Colonic mucosa (tissue), 4 donors: ENCODE measurements around the gene ZMIZ1. TPM values are rescaled to one million over a fixed set of nuclear protein-coding genes. Genes with fewer than 3 reads are reported as not detected.
"Not testable (repeated sequence)": the region's sequence is repeated elsewhere in the genome, so short reads cannot be mapped to it uniquely, and the experiment has no call there.

Experiments
- DNase-seq: peaks from one replicate; pipeline ENCODE4 v3.0.0-alpha.2; 2020
- H3K27ac ChIP-seq: fragments of 200-600 bp; one replicate; pipeline ENCODE4 v1.8.0; 2021
- H3K27me3 ChIP-seq: fragments of 200-600 bp; one replicate; pipeline ENCODE4 v1.8.0; 2021
- H3K36me3 ChIP-seq: fragments of 200-600 bp; one replicate; pipeline ENCODE4 v1.8.0; 2021
- H3K4me1 ChIP-seq: fragments of 200-600 bp; one replicate; pipeline ENCODE4 v1.8.0; 2021; ENCODE audit warnings: mild to moderate bottlenecking
- H3K4me3 ChIP-seq: fragments of 200-600 bp; one replicate; pipeline ENCODE4 v1.8.0; 2021
- H3K9ac ChIP-seq, 2 donors: one replicate each; pipeline ENCODE4 v1.7.0; 2013; ENCODE audit warnings: control low read depth in 2 of 2, low read depth in 2 of 2, low read length in 2 of 2
- H3K9me3 ChIP-seq: fragments of 200-600 bp; one replicate; pipeline ENCODE4 v1.8.0; 2021
- CTCF ChIP-seq: fragments of 200-600 bp; IDR thresholded peaks from one replicate; pipeline ENCODE4 v1.8.0; 2022; ENCODE audit warnings: antibody characterized with exemption, mild to moderate bottlenecking
- intact Hi-C: fragments of 100-400 bp; cut with DNase I; formaldehyde crosslinking; loops from one replicate; pipeline ENCODE4 v1.14.1; 2022
- total RNA-seq, 2 donors: library from RNA; stranded (reverse); fragmentation: NEBNext Ultra II Directional in 1 of 2; extraction: Animal tissue kit (Norgen Biotek cat#: 25700) in 1 of 2; gene quantifications; one replicate each; pipeline ENCODE4 v1.2.1, GENCODE V29; 2021
- donor health status: healthy.
- donor health status: DM: no; HTN: no; CAD: no.
- donor health status: DM: no; HTN: no; CAD: no.

ZMIZ1 gene
- total RNA-seq, 2 donors from 2014 or later: 51.0 to 54.0 TPM

DNA sequence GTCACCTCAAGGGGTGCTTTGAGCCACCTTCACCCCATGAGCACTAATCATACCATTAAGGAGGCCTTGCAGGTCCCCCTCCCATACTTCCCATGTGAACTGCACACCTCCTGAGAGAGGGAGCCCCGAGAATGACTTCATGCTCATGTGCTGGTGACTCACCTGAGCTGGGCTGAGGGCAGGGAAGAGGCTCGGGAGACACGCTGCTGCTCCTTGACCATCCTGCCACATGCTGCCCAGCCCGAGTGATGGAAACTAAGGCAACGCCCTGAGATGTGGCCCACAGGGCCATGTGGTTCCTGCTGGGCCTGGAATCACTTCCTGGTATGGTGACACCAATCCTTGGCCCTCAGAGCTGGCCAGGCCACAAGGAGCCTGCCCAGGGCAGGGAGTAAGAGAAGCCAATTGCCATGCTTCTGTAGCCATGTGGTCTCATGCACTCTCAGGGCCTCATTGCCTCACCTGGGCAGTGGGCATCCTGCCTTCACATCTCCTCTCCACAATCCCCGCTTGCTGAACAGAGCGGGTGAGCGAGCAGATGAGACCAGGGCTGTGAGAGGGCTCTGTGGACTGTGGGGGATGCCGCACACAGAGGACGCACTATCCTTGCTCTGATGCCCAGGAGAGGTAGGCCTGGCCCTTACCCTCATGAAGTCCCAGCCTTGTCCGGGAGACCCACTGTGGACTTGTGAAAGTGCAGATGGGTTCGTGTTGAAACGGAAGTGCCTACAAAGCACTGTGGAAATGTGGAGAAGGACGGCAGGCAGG lies 260.2 kb downstream of the ZMIZ1 start:
- intact Hi-C loops: no loop called here
- no peaks in the 10 kb centered on the region for H3K36me3 ChIP-seq
- no peaks in the 10 kb centered on the region for H3K9me3 ChIP-seq
- TF ChIP-seq CTCF: no peak
- no peak overlapping the region for H3K27ac ChIP-seq
- DNase-seq: no peak
- H3K27me3 ChIP-seq: no peaks in the 10 kb centered on the region
- no peak overlapping the region for H3K4me3 ChIP-seq
- no peaks in the 10 kb centered on the region for H3K4me1 ChIP-seq
- H3K9ac ChIP-seq: no peak overlapping the region

GRCh38 chr10:79329529-79329928 lies 260.8 kb downstream of the ZMIZ1 start:
- no peaks in the 10 kb centered on the region for H3K27me3 ChIP-seq
- H3K4me3 ChIP-seq: no peak overlapping the region
- H3K9me3 ChIP-seq: no peaks in the 10 kb centered on the region
- TF ChIP-seq CTCF: no peak
- DNase-seq: no peak
- H3K36me3 ChIP-seq: no peaks in the 10 kb centered on the region
- intact Hi-C loops: no loop called here
- H3K4me1 ChIP-seq: no peaks in the 10 kb centered on the region
- no peak overlapping the region for H3K27ac ChIP-seq
- no peak overlapping the region for H3K9ac ChIP-seq

- H3K36me3 ChIP-seq: no peaks in the 10 kb centered on the region
- H3K27me3 ChIP-seq: no peaks in the 10 kb centered on the region
- no peaks in the 10 kb centered on the region for H3K4me1 ChIP-seq
- no peak overlapping the region for H3K9ac ChIP-seq
- no peak for DNase-seq
- no peak overlapping the region for H3K4me3 ChIP-seq
- intact Hi-C loops: no loop called here
- H3K9me3 ChIP-seq: no peaks in the 10 kb centered on the region
- TF ChIP-seq CTCF: no peak
- H3K27ac ChIP-seq: no peak overlapping the region
Measured at GRCh38 chr10:79331226-79331625, 262.5 kb downstream of the ZMIZ1 start.

DNA sequence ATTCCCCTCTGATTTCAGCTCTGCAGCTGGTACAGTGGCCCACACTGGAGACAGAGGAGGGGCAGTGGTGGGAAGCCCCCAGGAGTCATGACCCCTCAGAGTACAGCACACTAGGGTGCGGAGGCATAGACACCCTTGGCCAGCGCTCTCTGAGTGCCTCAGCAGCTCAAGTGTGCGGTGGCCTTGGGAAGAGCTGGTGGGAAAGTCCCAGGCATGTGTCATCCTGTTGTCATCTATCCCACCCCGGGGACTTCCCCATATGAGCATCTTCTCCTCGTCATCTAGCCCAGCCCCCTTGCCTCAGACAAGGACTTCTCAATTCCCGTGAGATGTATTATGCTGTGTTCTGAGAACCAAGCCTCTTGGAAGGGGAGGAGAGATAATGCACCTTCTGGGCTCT lies 262.9 kb downstream of the ZMIZ1 start:
- Histone ChIP-seq H3K27me3 (no peaks in the 10 kb centered on the region), H3K9ac (no peak overlapping the region), H3K36me3 (no peaks in the 10 kb centered on the region), H3K4me3 (no peak overlapping the region), H3K4me1 (no peaks in the 10 kb centered on the region), H3K9me3 (no peaks in the 10 kb centered on the region), H3K27ac (no peak overlapping the region)
- no peak for DNase-seq
- intact Hi-C loops: no loop called here
- TF ChIP-seq CTCF: no peak

- H3K9ac ChIP-seq, H3K27me3 ChIP-seq, H3K4me1 ChIP-seq, H3K36me3 ChIP-seq, H3K4me3 ChIP-seq, H3K27ac ChIP-seq, intact Hi-C loops, H3K9me3 ChIP-seq, DNase-seq: not testable (repeated sequence)
Measured at GRCh38 chr10:79332610-79333315, 264.0 kb downstream of the ZMIZ1 start.

GRCh38 chr10:79333513-79333912 lies 264.7 kb downstream of the ZMIZ1 start:
- no peak overlapping the region for H3K4me3 ChIP-seq
- intact Hi-C loops: no loop called here
- H3K9me3 ChIP-seq: no peaks in the 10 kb centered on the region
- no peaks in the 10 kb centered on the region for H3K27me3 ChIP-seq
- TF ChIP-seq CTCF: no peak
- no peak overlapping the region for H3K27ac ChIP-seq
- no peaks in the 10 kb centered on the region for H3K4me1 ChIP-seq
- no peak overlapping the region for H3K9ac ChIP-seq
- no peak for DNase-seq
- H3K36me3 ChIP-seq: no peaks in the 10 kb centered on the region
